GM19025 (cell line): ENCODE data around the gene AKAP6.
"Not testable (repeated sequence)": the region's sequence is repeated elsewhere in the genome, so short reads cannot be mapped to it uniquely, and the experiment has no call there.

ENCODE experiments used
- ATAC-seq: cut with Tn5 transposase; IDR thresholded peaks from one replicate; pipeline ENCODE4 v1.9.1; 2021; ENCODE audit warnings: mild to moderate bottlenecking, low read depth, moderate library complexity; ENCODE audit not compliant: unreplicated experiment

Gene AKAP6

DNA sequence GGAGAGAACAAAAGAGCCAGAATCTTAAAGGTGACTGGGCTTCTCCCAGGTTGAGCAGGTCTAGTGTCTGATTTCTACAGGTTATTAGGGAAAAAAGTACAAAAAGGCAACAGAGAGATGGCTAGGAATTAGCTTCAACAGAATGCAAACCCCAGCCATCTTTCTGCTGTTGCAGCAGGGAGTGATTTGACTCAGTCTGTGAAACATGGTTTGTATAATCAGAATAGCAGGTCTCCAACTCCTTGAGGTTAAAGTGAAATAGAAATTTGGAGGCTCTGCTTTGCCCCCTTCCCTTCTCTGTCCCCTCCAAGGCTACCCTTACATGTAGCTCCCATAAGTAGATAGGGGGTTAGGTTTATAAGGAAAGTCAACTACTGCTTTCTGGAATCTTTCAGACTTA, 105.8 kb downstream of the AKAP6 start:
- ATAC-seq = no peak

- ATAC-seq = no peak
Observed at GRCh38 chr14:32435411-32435810, 106.3 kb downstream of the AKAP6 start.

- no peak for ATAC-seq
Observed at GRCh38 chr14:32436993-32437392, 107.9 kb downstream of the AKAP6 start.

DNA sequence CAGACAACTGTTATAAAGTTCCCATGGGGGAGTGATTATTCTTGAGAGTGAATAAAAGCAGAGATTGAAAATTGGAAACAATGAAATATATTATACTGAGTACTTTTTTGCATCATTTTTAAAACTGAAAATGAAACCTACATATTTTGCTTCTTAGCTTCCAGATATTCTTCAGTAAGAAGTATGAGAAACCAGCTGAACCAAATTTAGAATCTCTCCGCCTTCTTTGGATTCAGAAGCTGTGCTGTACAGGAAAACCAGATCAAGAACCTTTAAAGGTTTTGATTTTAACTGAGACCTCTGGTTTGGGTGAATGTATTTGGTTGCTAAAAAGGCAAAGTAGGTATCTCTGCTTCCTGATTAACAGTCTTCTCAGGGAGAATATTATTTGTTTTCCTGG, 109.4 kb downstream of the AKAP6 start:
- ATAC-seq = no peak

GRCh38 chr14:32443890-32444661, 115.0 kb downstream of the AKAP6 start:
- ATAC-seq = no peak

- ATAC-seq = no peak
Observed at GRCh38 chr14:32447371-32447770, 118.3 kb downstream of the AKAP6 start.

DNA sequence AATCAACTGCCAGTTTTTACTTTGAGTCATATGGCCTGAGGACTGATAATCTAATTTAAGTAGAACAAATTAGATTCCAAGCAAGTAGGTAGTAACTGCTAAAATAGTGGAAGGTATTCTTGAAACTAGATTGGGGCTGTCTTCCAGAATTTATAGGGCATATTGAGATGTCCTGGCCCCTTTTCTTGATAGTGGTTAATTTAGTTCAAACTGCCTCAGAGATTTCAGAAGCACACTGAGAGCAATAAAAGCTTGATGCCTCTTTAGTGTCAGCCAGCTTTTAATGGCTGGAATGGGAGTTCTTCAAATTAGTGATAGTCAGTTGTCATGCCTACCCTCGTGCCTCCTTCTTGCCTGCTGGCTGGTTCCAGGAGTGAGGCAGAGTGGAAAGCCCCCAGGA, 120.5 kb downstream of the AKAP6 start:
- ATAC-seq = no peak

GRCh38 chr14:32450919-32451675, 122.0 kb downstream of the AKAP6 start:
- ATAC-seq = no peak

- no peak for ATAC-seq
Observed at GRCh38 chr14:32453857-32454810, 125.0 kb downstream of the AKAP6 start.

DNA sequence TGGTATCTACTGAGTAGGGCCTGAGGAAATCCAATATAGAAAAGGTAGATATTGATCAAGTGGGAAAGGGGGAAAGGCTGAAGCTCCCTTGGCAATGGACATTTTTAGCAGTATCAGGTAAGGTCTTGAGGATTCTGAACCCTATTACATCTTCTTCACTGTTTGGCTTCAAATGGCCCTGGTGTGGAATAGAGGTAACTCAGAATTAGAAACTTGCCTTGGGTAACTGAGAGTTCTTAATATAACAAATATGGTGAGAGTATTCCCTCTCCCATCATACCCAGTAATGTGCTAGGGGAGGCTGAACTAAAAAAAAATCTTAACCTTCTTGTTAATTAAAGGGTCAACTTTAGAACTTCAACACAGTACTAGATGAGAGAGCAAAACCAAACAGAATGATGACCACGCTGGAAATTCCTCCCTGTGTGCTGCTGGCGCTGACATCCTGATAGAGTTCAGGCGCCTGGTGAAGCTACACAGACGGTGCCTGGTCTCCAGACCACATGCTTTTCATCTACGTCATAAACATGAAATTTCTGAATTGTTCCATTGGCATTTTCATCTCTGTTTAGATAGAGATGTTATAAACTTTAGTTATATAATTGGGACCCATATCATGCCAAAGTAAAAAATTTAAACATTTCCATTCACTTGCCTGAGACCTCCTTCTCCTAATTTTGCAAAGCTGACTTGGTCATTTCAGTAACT, 128.3 kb downstream of the AKAP6 start:
- ATAC-seq = no peak

GRCh38 chr14:32458720-32459119, 129.6 kb downstream of the AKAP6 start:
- ATAC-seq = no peak

GRCh38 chr14:32460267-32460666, 131.2 kb downstream of the AKAP6 start:
- ATAC-seq = no peak

DNA sequence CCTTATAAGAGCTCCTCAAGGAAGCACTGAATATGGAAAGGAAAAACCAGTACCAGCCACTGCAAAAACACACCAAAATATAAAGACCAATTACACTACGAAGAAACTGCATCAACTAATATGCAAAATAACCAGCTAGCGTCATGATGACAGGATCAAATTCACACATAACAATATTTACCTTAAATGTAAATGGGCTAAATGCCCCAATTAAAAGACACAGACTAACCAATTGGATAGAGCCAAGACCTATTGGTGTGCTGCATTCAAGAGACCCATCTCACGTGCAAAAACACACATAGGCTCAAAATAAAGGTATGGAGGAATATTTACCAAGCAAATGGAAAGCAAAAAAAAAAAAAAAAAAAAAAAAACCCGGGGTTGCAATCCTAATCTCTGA, 133.5 kb downstream of the AKAP6 start:
- not testable (repeated sequence) for ATAC-seq

- ATAC-seq = no peak
Observed at GRCh38 chr14:32468955-32469354, 139.9 kb downstream of the AKAP6 start.

DNA sequence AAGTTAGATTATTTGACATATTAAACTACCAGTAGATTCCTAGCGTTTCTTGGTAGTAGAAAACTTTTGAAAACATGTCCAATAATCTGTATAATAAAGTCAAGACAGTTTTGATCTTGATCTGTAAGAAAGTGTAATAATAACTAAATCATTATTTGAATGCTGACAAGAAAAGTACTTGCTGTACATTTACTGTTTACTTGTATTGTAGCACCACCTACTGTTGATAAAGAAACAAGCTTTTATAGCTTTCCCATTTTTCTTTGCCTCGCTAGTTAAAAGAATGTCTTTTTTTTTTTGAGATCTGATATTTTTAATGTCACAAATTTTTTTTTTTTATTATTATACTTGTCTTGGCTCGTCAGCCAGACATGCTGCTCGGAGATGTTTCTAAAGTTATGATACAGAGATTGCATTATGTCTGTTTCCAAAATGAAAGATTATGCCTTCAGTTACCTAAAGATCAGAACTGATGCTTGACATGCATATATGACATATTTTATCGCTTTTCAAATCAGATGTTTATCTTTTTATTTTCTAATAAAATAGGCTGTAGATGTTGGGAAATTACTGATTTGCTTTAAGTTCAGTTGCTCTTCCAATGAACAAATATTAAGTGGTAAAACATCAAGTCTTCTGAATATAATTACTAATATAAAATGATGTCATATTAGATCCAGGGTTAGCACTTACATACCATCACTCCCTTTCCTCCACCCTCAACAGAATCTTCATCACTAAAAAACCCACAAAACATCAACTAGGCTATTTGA, 140.5 kb downstream of the AKAP6 start:
- ATAC-seq = no peak

DNA sequence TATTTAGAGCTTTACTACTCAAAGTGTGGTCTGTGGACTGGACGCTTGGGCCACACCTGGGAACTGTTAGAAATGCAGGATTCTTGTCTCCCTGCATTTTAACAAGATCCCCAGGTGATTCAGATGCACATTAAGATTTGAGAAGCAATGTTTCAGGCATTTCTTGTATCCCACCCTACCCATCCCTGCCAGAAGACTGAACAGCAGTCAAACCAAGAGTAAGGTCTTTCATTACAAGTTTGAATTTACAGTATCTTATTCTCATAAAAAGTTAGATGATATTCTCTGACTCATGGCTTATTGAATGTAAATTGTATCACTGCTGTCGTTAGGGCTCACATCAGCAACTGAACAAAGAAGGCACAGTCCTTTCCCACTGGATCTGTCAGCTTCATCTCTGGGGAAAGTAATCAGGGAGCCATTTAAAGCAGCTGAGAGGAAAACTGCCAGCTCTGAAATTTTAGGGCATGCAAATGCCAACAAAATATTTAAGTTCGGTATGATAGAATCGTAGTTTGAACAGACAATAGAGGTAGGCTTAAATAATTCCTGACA, 141.1 kb downstream of the AKAP6 start:
- ATAC-seq = no peak

DNA sequence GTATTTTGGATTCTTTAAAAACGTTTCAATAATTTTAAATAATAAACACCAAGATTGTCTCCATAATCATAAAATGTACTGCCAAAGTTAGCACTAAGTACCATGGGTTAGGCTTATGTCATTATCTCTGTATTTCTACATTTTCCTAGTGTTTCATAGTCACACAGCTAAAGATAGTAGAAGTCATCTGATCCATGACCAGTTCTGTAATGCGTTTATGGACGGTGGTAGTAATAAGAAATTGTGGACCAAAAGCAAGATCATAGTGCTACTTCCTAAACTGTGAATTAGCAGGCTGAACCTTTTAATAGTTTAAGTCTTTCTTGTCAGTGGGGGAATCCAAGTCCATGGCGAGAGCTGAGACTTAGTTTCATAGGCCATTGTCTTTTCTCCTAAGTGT, 142.1 kb downstream of the AKAP6 start:
- no peak for ATAC-seq

DNA sequence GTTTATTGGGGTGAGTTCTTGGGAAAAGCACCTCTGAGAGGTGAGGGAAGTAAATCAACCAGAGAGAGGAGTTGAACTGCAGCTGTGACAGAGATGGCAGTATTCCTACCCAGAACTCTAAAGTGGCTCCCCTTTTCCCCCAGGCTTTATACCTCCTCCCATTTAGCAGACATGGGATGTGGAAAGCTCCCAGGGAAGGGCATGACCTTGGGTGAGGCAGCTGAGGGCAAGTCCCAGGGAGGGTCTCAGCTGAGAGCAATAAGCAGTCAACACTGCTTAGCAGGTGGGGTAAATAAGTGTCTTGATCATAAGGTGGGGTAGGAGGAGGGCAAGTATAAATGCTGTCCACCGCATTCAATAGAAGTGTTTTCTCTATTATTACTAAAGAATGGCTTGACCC, 143.0 kb downstream of the AKAP6 start:
- ATAC-seq = no peak
